ENCODE data around the gene CEMIP. TPM values are rescaled to one million over a fixed set of nuclear protein-coding genes. Genes with fewer than 3 reads are reported as not detected.
A peak's percentile ranks its signal among the peaks of the same experiment; 100 is the strongest.

Gene CEMIP
- polyA plus RNA-seq, 1 donor (not counting 4 experiments of a cell fraction or from before 2014, with no cell fraction given): 2.3 TPM

GRCh38 chr15:80985981-80986380 lies 206.8 kb downstream of the CEMIP start:
- no peak overlapping the region for H3K9ac ChIP-seq (ENCODE audit: control insufficient read depth, extremely low read depth, insufficient read depth, low read length)
- FAIRE-seq (no peak), DNase-seq (ENCODE audit: low read depth, low spot score) (no peak)
- peaks cover 6% of the 10 kb centered on the region for H4K20me1 ChIP-seq (ENCODE audit: control insufficient read depth, extremely low read depth, insufficient read depth, low read length)
- no peak overlapping the region for H3K4me3 ChIP-seq (ENCODE audit: control insufficient read depth in 2 of 3, extremely low read depth in 1 of 3, insufficient read depth in 2 of 3, low read depth in 1 of 3, low read length in 3 of 3)
- peaks cover 4% of the 10 kb centered on the region for H3K9me1 ChIP-seq (ENCODE audit: control insufficient read depth, extremely low read depth, insufficient read depth, low read length)
- peaks cover 74% of the 10 kb centered on the region for H3K79me2 ChIP-seq (ENCODE audit: control insufficient read depth, insufficient read depth, low read length)
- peaks cover 1 to 11% of the 10 kb centered on the region in 2 experiments for H3K36me3 ChIP-seq (ENCODE audit: control insufficient read depth in 2 of 2, extremely low read depth in 1 of 2, insufficient read depth in 2 of 2, low read length in 2 of 2)
- TF ChIP-seq CTCF (optimal IDR thresholded peaks at IDR 0.05 in 1 of 3, IDR thresholded peaks at IDR 0.05 in 1 of 3, conservative IDR thresholded peaks at IDR 0.05 in 1 of 3; ENCODE audit: extremely low read depth in 1 of 3, insufficient read depth in 2 of 3, low read length in 3 of 3) (no peak), EZH2 (IDR thresholded peaks at IDR 0.05; ENCODE audit: low read length) (no peak)
- H3K27ac ChIP-seq (ENCODE audit: control insufficient read depth, insufficient read depth, low read length): no peak overlapping the region
- dilution Hi-C loops (cut with MboI; ENCODE audit: extremely low pct_ligation_motif_present, low sequenced_read_pairs): no loop called here
- H2AFZ ChIP-seq (ENCODE audit: control insufficient read depth, low read length): no peak overlapping the region
- no peaks in the 10 kb centered on the region for H3K27me3 ChIP-seq (ENCODE audit: control insufficient read depth, extremely low read depth, insufficient read depth, low read length)
- no peak overlapping the region for H3K4me2 ChIP-seq (ENCODE audit: control insufficient read depth, extremely low read depth, insufficient read depth, low read depth, low read length)
- no peaks in the 10 kb centered on the region for H3K9me3 ChIP-seq (ENCODE audit: control insufficient read depth, low read depth, low read length)
- peaks cover 35% of the 10 kb centered on the region for H3K4me1 ChIP-seq (ENCODE audit: control insufficient read depth, extremely low read depth, insufficient read depth, low read length)

- H3K27ac ChIP-seq (ENCODE audit: control insufficient read depth, insufficient read depth, low read length): no peak overlapping the region
- H3K4me3 ChIP-seq (ENCODE audit: control insufficient read depth in 2 of 3, extremely low read depth in 1 of 3, insufficient read depth in 2 of 3, low read depth in 1 of 3, low read length in 3 of 3): no peak overlapping the region
- TF ChIP-seq CTCF (optimal IDR thresholded peaks at IDR 0.05 in 1 of 3, IDR thresholded peaks at IDR 0.05 in 1 of 3, conservative IDR thresholded peaks at IDR 0.05 in 1 of 3; ENCODE audit: extremely low read depth in 1 of 3, insufficient read depth in 2 of 3, low read length in 3 of 3) (no peak), EZH2 (IDR thresholded peaks at IDR 0.05; ENCODE audit: low read length) (no peak)
- no peak overlapping the region for H3K9ac ChIP-seq (ENCODE audit: control insufficient read depth, extremely low read depth, insufficient read depth, low read length)
- peaks cover 4% of the 10 kb centered on the region for H3K9me1 ChIP-seq (ENCODE audit: control insufficient read depth, extremely low read depth, insufficient read depth, low read length)
- FAIRE-seq (no peak), DNase-seq (ENCODE audit: low read depth, low spot score) (no peak)
- H3K9me3 ChIP-seq (ENCODE audit: control insufficient read depth, low read depth, low read length): no peaks in the 10 kb centered on the region
- no peaks in the 10 kb centered on the region for H3K27me3 ChIP-seq (ENCODE audit: control insufficient read depth, extremely low read depth, insufficient read depth, low read length)
- dilution Hi-C loops (cut with MboI; ENCODE audit: extremely low pct_ligation_motif_present, low sequenced_read_pairs): no loop called here
- peak overlapping the region; percentile 47 for H3K4me2 ChIP-seq (ENCODE audit: control insufficient read depth, extremely low read depth, insufficient read depth, low read depth, low read length)
- H3K4me1 ChIP-seq (ENCODE audit: control insufficient read depth, extremely low read depth, insufficient read depth, low read length): peaks cover 40% of the 10 kb centered on the region
- peaks cover 1 to 11% of the 10 kb centered on the region in 2 experiments for H3K36me3 ChIP-seq (ENCODE audit: control insufficient read depth in 2 of 2, extremely low read depth in 1 of 2, insufficient read depth in 2 of 2, low read length in 2 of 2)
- H3K79me2 ChIP-seq (ENCODE audit: control insufficient read depth, insufficient read depth, low read length): peaks cover 74% of the 10 kb centered on the region
- no peak overlapping the region for H2AFZ ChIP-seq (ENCODE audit: control insufficient read depth, low read length)
- peaks cover 6% of the 10 kb centered on the region for H4K20me1 ChIP-seq (ENCODE audit: control insufficient read depth, extremely low read depth, insufficient read depth, low read length)
These were observed 207.3 kb downstream of the CEMIP start for GRCh38 chr15:80986487-80986886.

All from keratinocyte (primary cell).